Liver (tissue), 9 donors: Measurements from ENCODE around the gene FIGLA. TPM values are rescaled to one million over a fixed set of nuclear protein-coding genes. Genes with fewer than 3 reads are reported as not detected.

Experiments used
- DNase-seq: peaks from one replicate; pipeline ENCODE4 v3.0.0-alpha.2; 2017; ENCODE audit warnings: low spot score
- H3K27ac ChIP-seq, 2 donors: one replicate each; pipeline ENCODE4 v1.7.0; 2013; ENCODE audit warnings: inconsistent platforms in 2 of 2, low read length in 2 of 2, control low read depth in 1 of 2, low read depth in 1 of 2, mild to moderate bottlenecking in 1 of 2
- H3K27me3 ChIP-seq, 4 donors: one replicate each; pipeline versions ENCODE4 v1.6.1 to v1.7.0; 2013; ENCODE audit warnings: low read length in 3 of 4, inconsistent platforms in 1 of 4, mild to moderate bottlenecking in 1 of 4, moderate library complexity in 1 of 4; ENCODE audit not compliant: control insufficient read depth in 4 of 4, insufficient read depth in 4 of 4
- H3K36me3 ChIP-seq, 4 donors: one replicate each; pipeline versions ENCODE4 v1.6.1 to v1.7.0; 2013; ENCODE audit warnings: low read length in 3 of 4, mild to moderate bottlenecking in 3 of 4, low read depth in 1 of 4, moderate library complexity in 1 of 4; ENCODE audit not compliant: control insufficient read depth in 4 of 4, insufficient read depth in 3 of 4
- H3K4me1 ChIP-seq, 4 donors: one replicate each; pipeline versions ENCODE4 v1.6.1 to v1.7.0; 2013; ENCODE audit warnings: low read length in 3 of 4, mild to moderate bottlenecking in 3 of 4, moderate library complexity in 1 of 4; ENCODE audit not compliant: control insufficient read depth in 4 of 4, insufficient read depth in 4 of 4
- H3K4me3 ChIP-seq, 3 donors: one replicate each; pipeline versions ENCODE4 v1.6.1 to v1.7.0; 2013; ENCODE audit warnings: low read length in 3 of 3, control low read depth in 1 of 3, low read depth in 1 of 3, mild to moderate bottlenecking in 1 of 3
- H3K9ac ChIP-seq, 2 donors: one replicate each; pipeline ENCODE4 v1.7.0; 2013; ENCODE audit warnings: low read length in 2 of 2, mild to moderate bottlenecking in 2 of 2, moderate library complexity in 2 of 2, control low read depth in 1 of 2, low read depth in 1 of 2
- H3K9me3 ChIP-seq, 4 donors: one replicate each; pipeline versions ENCODE4 v1.6.1 to v1.7.0; 2013; ENCODE audit warnings: low read length in 3 of 4; ENCODE audit not compliant: control insufficient read depth in 4 of 4
- ATF3 ChIP-seq: IDR thresholded peaks from 2 replicates; pipeline ENCODE4 v1.6.1; 2016; ENCODE audit warnings: antibody characterized with exemption
- CTCF ChIP-seq: fragments of 150-350 bp; IDR thresholded peaks from 2 replicates; pipeline ENCODE4 v1.5.1; 2017; ENCODE audit warnings: improper control_type of control experiment, low read depth, low read length; ENCODE audit not compliant: missing input control
- EGR1 ChIP-seq, 2 donors: IDR thresholded peaks; 2 replicates each; pipeline ENCODE4 v1.6.1; 2016 to 2018; ENCODE audit warnings: antibody characterized with exemption in 2 of 2, low read depth in 2 of 2
- FOXA1 ChIP-seq: IDR thresholded peaks from 2 replicates; pipeline ENCODE4 v1.6.1; 2016; ENCODE audit warnings: antibody characterized with exemption
- FOXA2 ChIP-seq: IDR thresholded peaks from 2 replicates; pipeline ENCODE4 v1.6.1; 2016; ENCODE audit warnings: antibody characterized with exemption
- GABPA ChIP-seq, 2 donors: IDR thresholded peaks in 1 of 2; conservative IDR thresholded peaks in 1 of 2; 2 replicates each; pipeline ENCODE4 v1.6.1; 2016; ENCODE audit warnings: antibody characterized with exemption in 2 of 2, mild to moderate bottlenecking in 1 of 2, moderate library complexity in 1 of 2
- HNF4A ChIP-seq, 2 donors: conservative IDR thresholded peaks; 2 replicates each; pipeline ENCODE4 v1.6.1; 2016; ENCODE audit warnings: antibody characterized with exemption in 2 of 2, mild to moderate bottlenecking in 2 of 2
- HNF4G ChIP-seq: IDR thresholded peaks from 2 replicates; pipeline ENCODE4 v1.6.1; 2016; ENCODE audit warnings: antibody characterized with exemption
- JUND ChIP-seq, 2 donors: IDR thresholded peaks; 2 replicates each; pipeline ENCODE4 v1.6.1; 2016; ENCODE audit warnings: antibody characterized with exemption in 2 of 2
- NR2F2 ChIP-seq: IDR thresholded peaks from 2 replicates; pipeline ENCODE4 v1.6.1; 2016; ENCODE audit warnings: antibody characterized with exemption
- RAD21 ChIP-seq, 2 donors: IDR thresholded peaks; 2 replicates each; pipeline ENCODE4 v1.6.1; 2016; ENCODE audit warnings: antibody characterized with exemption in 2 of 2, mild to moderate bottlenecking in 2 of 2
- REST ChIP-seq: IDR thresholded peaks from 2 replicates; pipeline ENCODE4 v1.6.1; 2016; ENCODE audit warnings: antibody characterized with exemption, mild to moderate bottlenecking
- RXRA ChIP-seq, 2 donors: IDR thresholded peaks; 2 replicates each; pipeline ENCODE4 v1.6.1; 2017 to 2018; ENCODE audit warnings: antibody characterized with exemption in 2 of 2, mild to moderate bottlenecking in 1 of 2
- SP1 ChIP-seq: IDR thresholded peaks from 2 replicates; pipeline ENCODE4 v1.6.1; 2018; ENCODE audit warnings: antibody characterized with exemption, mild to moderate bottlenecking
- TAF1 ChIP-seq: conservative IDR thresholded peaks from 2 replicates; pipeline ENCODE4 v1.6.1; 2016; ENCODE audit warnings: antibody characterized with exemption, mild to moderate bottlenecking
- YY1 ChIP-seq: IDR thresholded peaks from 2 replicates; pipeline ENCODE4 v1.6.1; 2016; ENCODE audit warnings: antibody characterized with exemption, mild to moderate bottlenecking
- WGBS: extraction: QIAGEN DNeasy Blood & Tissue Kit; methylation state at CpG from one replicate; pipeline ENCODE4 v1.1.7; 2013; 5-methylcytosine and 5-hydroxymethylcytosine counted together
- polyA plus RNA-seq, 2 donors: library from polyadenylated mRNA; stranded (reverse) in 1 of 2; unstranded in 1 of 2; fragments of 200-250 nt in 1 of 2; fragments of >200 nt in 1 of 2; fragmentation: Nextera tagmentation in 1 of 2; extraction: Ambion mirVana in 1 of 2; gene quantifications; one replicate each; pipeline versions ENCODE4 v1.2.1 to v1.2.3, GENCODE V29; 2013 to 2015
- total RNA-seq, 2 donors: library from RNA; depleted of rRNA; stranded (reverse); fragments of >200 nt; gene quantifications; one replicate each; pipeline ENCODE4 v1.2.3, GENCODE V29; 2014
- TF ChIP-seq, protein P1 (sequence below): IDR thresholded peaks from 2 replicates; pipeline ENCODE4 v1.6.1; 2016; ENCODE audit warnings: antibody characterized with exemption
- TF ChIP-seq, protein P2 (sequence below): IDR thresholded peaks from 2 replicates; pipeline ENCODE4 v1.6.1; 2016; ENCODE audit warnings: antibody characterized with exemption
- donor health status: healthy.
- donor health status: healthy.
- donor health status: healthy.
- donor health status: healthy.
- donor health status: healthy.

The FIGLA gene
- total and polyA plus RNA-seq, 4 donors: not detected

DNA sequence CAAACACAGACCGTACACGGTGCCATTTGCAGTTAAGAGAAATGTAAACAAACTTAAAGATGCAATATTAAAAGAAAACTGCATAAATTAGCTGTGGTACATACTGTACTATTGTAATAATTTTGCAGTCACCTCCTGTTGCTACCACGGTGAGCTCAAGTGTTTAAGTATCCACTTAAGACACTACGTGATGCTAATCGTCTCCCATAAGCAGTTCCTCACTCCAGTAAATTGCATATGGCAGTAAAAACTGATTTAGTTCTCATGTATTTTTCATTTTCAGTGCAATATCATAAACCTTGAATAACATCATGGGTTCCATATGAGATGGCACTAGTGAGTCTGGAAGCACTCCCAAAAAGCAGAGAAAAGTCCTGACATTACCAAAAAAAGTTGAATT, 15.6 kb upstream of the FIGLA start:
- Histone ChIP-seq H3K4me3 (no peak overlapping the region), H3K27ac (no peak overlapping the region), H3K27me3 (peaks cover 0 to 2% (median 0%) of the 10 kb centered on the region in 4 donors), H3K36me3 (no peaks in the 10 kb centered on the region), H3K4me1 (no peaks in the 10 kb centered on the region), H3K9ac (no peak overlapping the region), H3K9me3 (no peaks in the 10 kb centered on the region)
- DNase-seq: no peak
- WGBS: 72% methylated on average over 5 of the region's 5 CpGs
- TF ChIP-seq NR2F2 (no peak), SP1 (no peak), RAD21 (IDR thresholded peaks at IDR 0.05) (no peak), ATF3 (no peak), FOXA2 (no peak), CTCF (no peak), JUND (IDR thresholded peaks at IDR 0.05) (no peak), FOXA1 (no peak), REST (no peak), HNF4G (no peak), GABPA (IDR thresholded peaks at IDR 0.05 in 1 of 2, conservative IDR thresholded peaks at IDR 0.05 in 1 of 2) (no peak), EGR1 (IDR thresholded peaks at IDR 0.05; ENCODE audit: low read depth in 2 of 2) (no peak), YY1 (no peak), HNF4A (conservative IDR thresholded peaks at IDR 0.05) (no peak), TAF1 (no peak), RXRA (IDR thresholded peaks at IDR 0.05) (no peak)
- TF ChIP-seq, protein P1, sequence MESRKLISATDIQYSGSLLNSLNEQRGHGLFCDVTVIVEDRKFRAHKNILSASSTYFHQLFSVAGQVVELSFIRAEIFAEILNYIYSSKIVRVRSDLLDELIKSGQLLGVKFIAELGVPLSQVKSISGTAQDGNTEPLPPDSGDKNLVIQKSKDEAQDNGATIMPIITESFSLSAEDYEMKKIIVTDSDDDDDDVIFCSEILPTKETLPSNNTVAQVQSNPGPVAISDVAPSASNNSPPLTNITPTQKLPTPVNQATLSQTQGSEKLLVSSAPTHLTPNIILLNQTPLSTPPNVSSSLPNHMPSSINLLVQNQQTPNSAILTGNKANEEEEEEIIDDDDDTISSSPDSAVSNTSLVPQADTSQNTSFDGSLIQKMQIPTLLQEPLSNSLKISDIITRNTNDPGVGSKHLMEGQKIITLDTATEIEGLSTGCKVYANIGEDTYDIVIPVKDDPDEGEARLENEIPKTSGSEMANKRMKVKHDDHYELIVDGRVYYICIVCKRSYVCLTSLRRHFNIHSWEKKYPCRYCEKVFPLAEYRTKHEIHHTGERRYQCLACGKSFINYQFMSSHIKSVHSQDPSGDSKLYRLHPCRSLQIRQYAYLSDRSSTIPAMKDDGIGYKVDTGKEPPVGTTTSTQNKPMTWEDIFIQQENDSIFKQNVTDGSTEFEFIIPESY: no peak
- TF ChIP-seq, protein P2, sequence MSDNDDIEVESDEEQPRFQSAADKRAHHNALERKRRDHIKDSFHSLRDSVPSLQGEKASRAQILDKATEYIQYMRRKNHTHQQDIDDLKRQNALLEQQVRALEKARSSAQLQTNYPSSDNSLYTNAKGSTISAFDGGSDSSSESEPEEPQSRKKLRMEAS: no peak
